EH (cell line): Measurements from ENCODE around the gene SERPIND1.

Experiments
- DNase-seq: peaks from one replicate; pipeline ENCODE4 v3.0.0-alpha.2; 2015; ENCODE audit warnings: low read depth

SERPIND1 gene

GRCh38 chr22:20775342-20775895 lies 1.5 kb downstream of the SERPIND1 start:
- no peak for DNase-seq

- DNase-seq: no peak
These were observed 2.9 kb downstream of the SERPIND1 start for GRCh38 chr22:20776624-20777405.

DNA sequence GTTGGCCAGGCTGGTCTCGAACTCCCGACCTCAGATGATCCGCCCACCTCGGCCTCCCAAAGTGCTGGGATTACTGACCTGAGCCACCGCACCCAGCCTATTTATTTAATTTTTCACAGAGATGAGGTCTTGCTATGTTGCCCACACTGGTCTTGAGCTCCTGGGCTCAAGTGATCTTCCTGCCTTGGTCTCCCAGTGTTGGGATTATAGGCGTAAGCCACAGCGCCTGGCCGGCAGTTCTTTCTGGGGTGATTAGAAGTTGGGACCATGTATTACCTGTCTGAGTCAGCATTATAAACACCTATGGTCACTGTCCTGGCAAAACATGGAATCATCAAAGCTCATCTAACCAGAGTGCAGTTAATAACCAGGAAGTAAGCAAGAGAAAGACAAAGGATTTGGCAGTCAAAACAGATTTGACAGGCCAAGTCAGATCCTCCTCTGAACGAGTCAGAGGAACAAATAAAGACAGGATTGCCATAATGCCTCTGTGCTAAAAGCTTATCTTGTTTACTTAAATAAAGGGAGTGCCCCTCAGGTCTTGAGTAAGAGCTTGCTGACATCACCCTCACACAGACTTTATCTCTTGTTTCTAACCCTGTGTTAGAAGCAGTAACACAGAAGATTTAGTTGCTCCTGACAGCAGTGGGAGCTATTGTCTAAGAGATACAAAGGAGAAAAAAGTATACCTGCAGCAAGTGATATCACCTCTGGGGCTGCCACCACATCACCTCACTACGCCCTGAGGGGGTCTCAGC lies 3.7 kb downstream of the SERPIND1 start:
- DNase-seq: peak; percentile 91

- DNase-seq: no peak
These were observed 5.3 kb downstream of the SERPIND1 start for GRCh38 chr22:20779014-20779817.

- DNase-seq: peak; percentile 15
These were observed 5.9 kb downstream of the SERPIND1 start for GRCh38 chr22:20779818-20780158.

DNA sequence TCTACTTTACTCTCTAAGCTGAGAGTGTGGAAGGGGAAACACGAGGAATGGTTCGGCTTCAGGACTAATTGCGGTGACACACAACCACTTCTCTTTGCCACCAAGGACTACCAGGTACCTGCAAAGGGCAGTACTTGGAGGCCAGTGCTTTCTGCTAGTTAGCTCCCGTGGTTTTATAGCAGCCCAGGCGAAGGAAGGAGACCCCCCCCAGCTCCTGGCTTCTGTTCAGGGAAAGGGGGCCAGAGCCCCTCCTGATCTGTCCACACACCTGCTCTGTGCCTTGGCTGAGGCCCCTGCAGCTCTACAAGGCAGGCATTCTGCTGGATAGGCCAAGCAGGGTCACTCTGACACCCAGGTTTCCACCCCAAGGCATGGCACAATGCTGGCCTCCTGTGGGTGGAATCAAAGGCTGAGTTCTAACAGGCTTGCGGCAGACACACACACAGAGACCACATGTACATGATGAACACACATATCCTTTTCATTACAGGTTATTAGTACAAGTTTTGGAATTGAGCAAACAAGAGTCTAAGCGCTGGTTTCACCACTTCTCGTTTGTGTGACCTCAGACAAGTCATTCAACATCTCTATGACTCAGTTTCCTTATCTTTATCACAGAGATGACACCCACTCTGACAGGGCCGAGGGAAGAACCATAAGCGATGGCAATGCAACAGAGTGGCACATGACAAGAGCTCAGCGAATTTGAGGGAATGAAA lies 7.5 kb downstream of the SERPIND1 start:
- no peak for DNase-seq

- no peak for DNase-seq
These were observed 8.2 kb downstream of the SERPIND1 start for GRCh38 chr22:20782083-20782482.

- DNase-seq: no peak
These were observed 8.8 kb downstream of the SERPIND1 start for GRCh38 chr22:20782596-20783299.

- DNase-seq: no peak
These were observed 9.4 kb downstream of the SERPIND1 start for GRCh38 chr22:20783300-20783673.

- DNase-seq: peak; percentile 70
These were observed 10.2 kb downstream of the SERPIND1 start for GRCh38 chr22:20783844-20784723.

DNA sequence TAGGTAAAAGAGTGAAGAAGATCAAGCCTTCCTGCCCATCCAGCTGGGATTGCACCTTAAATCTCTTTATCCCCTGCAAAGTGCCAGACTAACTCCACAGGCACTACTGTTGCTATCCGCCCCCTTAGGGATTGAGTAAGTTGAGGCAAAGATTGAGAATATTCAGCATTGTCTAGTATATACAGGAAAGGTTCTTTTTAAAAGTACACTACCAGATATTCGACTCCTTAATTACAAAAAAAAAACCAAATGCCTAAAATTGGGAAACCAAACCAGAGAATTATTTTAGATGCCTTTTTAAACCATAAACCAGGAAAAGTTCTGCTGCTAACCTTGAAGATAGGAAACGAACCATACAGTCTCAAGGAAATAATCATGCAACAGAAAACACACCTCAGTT lies 11.5 kb downstream of the SERPIND1 start:
- no peak for DNase-seq

DNA sequence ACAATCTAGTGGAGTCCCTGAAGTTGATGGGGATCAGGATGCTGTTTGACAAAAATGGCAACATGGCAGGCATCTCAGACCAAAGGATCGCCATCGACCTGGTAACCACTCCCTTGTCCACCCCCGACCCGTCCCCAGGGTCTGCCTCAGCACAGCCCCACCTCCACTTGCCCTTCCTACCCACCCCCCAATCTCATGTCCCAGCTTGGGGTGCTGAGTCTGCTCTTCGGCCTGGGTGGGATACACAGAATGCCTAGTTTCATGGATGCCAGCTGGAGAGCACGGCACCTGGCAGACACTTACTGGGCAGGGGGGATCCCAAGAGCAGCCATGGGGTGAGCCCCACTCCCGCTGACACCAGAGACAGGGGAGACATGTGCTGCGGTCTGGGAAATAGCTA lies 12.1 kb downstream of the SERPIND1 start:
- no peak for DNase-seq

GRCh38 chr22:20786536-20786979 lies 12.6 kb downstream of the SERPIND1 start:
- DNase-seq: no peak

- DNase-seq: no peak
These were observed 13.3 kb downstream of the SERPIND1 start for GRCh38 chr22:20787223-20787622.

DNA sequence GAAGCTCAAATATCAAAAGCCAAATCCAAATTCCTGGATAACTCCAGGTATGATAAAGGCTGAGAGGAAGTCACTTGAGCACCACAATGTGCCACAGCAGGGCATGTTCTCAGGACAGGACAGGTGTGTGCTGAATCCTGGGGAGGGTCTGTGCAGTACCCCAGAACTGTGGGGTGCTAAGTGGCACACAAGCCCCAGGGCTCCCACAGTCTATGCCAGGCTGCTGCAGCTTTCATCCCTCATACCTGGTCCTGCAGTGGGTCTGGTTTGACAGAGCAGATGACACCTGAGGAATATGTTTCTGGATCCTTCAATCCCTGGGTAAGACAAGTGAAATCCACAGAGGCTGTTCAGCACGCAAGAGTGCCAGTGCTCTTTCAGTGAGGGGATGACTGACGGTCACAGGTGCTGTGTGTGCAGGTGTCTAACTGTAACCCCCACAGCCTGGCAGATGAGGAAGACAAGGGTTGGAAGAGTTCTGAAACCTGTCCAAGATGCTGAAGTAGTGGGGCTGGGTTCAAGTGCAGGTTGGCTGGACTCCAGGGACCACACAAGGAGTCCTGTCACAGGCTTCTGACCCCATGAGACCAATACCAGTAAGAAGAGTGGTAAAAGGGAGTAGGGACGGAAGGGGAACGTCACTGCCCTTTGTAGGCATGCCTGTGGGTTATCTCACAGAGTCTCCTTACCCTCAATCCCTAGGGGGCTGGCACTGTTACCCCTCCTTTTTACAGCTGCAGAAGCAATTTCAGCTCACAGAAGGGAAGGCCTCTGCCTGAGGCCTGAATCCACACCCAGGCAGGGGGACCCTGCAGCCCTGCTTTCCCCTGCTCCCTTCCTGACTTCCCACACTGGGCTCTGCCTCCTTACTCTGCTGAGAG lies 14.1 kb downstream of the SERPIND1 start:
- DNase-seq: no peak

- DNase-seq: no peak
These were observed 14.9 kb downstream of the SERPIND1 start for GRCh38 chr22:20788627-20789344.

DNA sequence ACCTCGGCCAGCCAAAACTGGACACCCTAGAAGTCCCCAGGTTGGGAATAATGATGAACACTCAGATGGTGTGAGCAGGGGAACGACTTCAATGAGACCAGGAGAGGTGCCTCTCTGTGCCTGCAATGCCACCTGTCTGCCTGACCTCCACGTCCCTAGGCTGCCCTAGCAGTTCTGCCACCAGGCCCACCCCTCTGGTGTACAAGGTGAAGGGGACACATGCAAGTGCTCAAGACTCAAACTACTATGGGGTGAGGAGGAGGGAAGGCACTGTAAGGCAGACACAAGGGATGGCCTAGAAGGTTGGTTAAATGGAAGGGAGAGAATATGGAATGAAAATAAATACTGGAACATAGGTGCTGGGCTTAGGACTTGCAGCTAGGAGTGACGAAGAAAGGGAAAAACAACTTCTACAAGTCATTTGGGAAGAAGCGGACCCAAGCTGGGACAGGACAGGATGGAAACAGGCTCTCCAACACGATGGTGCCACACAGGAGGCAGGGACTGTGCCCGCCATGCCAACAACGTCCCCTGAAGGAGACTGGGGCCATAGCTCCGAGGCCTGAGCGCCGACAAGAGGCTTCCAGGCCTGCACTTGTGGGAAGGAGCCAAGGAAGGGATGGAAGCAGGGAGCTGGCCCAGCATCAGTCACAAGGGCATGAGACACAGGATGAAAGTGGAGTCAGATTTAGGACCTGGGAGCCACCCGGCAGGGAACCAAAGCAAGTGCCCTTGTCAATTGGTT lies 18.5 kb downstream of the SERPIND1 start:
- no peak for DNase-seq
